Measurements from ENCODE around the gene CFAP46.

DNA sequence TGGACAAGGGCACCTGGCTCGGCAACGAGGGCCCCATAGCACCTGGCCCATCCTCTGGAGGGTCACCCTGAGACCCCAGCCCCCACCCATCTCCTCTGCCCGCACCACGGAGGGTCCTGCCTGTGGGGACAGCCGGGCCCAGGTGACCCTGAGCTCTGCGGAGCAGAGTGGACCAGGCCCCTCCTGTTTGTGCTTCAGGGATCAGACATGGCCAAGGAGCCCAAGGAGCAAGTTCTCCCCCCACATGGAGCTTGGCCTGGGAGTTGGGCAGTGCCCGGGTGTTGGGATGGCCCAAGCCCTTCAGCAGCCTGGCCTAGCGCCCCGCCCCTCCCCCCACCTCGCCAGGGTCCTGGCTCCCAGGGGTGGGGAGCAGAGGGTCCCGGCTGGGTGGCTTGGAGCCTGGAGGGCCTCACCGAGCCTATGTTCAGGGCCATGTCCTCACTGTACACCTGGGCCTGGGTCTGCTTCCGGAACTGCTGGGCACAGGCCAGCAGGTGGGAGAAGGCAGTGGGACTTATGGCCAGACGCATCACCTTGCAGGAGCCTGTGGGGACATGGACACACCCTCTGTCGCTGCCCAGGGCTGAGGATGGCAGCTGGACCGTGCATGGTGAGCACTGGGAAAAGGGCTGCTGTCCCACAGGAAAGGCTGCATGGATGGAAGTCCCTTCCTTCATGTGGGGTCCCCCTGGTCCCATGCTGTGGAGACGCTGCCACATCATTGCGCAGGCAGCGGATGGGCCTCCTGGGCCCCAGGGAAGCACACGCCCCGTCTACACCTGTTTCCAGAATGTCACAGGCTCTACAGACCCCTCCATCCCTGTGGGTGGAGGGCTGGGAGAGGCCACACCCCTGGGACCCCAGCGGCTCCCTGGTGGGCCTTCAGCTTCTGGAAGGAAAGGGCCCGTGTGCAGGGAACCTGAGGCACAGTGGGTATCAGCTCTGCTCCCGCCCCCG, 107.2 kb downstream of the CFAP46 start:
- no peak for TF ChIP-seq EP300 (IDR thresholded peaks at IDR 0.05; ENCODE audit: borderline replicate concordance in 1 of 2, low read depth in 1 of 2, low read length in 1 of 2)
- TF ChIP-seq CHD2 (IDR thresholded peaks at IDR 0.05; ENCODE audit: low read length, partially characterized antibody) = no peak
- TF ChIP-seq POLR2AphosphoS5 (IDR thresholded peaks at IDR 0.05; ENCODE audit: low read depth, low read length) = no peak
- TF ChIP-seq, protein P1, sequence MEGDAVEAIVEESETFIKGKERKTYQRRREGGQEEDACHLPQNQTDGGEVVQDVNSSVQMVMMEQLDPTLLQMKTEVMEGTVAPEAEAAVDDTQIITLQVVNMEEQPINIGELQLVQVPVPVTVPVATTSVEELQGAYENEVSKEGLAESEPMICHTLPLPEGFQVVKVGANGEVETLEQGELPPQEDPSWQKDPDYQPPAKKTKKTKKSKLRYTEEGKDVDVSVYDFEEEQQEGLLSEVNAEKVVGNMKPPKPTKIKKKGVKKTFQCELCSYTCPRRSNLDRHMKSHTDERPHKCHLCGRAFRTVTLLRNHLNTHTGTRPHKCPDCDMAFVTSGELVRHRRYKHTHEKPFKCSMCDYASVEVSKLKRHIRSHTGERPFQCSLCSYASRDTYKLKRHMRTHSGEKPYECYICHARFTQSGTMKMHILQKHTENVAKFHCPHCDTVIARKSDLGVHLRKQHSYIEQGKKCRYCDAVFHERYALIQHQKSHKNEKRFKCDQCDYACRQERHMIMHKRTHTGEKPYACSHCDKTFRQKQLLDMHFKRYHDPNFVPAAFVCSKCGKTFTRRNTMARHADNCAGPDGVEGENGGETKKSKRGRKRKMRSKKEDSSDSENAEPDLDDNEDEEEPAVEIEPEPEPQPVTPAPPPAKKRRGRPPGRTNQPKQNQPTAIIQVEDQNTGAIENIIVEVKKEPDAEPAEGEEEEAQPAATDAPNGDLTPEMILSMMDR (IDR thresholded peaks at IDR 0.05) = no peak
- TF ChIP-seq GABPA (IDR thresholded peaks at IDR 0.05; ENCODE audit: low read depth) = no peak
- TF ChIP-seq RFX5 (IDR thresholded peaks at IDR 0.05; ENCODE audit: low read length) = no peak
- TF ChIP-seq, protein P2, sequence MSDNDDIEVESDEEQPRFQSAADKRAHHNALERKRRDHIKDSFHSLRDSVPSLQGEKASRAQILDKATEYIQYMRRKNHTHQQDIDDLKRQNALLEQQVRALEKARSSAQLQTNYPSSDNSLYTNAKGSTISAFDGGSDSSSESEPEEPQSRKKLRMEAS (IDR thresholded peaks at IDR 0.05; ENCODE audit: low read depth) = no peak
